ENCODE data around the gene ATXN7.

DNA sequence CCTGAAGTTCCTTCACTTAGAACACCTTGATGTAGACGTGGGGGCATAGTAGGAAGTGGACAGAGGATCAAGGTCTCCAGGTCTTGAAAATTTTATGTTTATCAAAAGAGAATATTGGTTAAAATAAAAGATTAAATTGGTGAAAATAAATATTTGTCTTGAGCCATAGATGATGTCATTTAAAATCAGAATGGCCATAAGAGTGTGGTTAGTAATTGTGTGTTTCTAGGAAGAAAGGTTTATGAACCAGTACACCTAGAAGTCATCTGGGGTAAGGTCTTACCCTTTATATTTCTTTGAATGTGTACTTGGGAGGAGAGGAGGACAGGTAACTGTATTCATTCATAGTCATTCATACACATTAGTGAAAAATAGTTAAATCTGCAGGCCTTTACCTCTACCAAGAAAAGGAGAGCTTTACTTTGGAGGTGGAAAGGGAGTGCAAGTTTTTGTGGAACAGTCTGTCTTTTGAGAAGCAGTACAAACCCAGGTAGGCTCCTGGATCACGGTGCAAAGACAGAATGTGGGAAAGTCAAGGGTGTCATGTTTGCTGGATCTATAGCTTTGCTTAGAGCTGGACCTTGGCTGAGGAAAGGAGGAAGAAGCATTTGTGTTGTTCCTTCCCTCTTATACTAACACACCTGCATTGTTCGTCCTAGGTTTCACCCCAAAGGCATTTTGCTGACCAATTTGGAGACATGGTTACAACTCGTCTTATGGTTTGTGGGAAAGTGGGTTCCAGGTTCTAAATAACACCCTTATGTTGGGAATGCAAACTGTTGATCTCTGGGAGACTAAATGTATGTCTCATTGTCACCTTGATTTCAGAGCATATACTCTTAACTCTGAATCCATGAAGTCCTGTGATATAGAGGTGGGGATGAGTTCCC, 42.3 kb downstream of the ATXN7 start:
- TF ChIP-seq, protein P1, sequence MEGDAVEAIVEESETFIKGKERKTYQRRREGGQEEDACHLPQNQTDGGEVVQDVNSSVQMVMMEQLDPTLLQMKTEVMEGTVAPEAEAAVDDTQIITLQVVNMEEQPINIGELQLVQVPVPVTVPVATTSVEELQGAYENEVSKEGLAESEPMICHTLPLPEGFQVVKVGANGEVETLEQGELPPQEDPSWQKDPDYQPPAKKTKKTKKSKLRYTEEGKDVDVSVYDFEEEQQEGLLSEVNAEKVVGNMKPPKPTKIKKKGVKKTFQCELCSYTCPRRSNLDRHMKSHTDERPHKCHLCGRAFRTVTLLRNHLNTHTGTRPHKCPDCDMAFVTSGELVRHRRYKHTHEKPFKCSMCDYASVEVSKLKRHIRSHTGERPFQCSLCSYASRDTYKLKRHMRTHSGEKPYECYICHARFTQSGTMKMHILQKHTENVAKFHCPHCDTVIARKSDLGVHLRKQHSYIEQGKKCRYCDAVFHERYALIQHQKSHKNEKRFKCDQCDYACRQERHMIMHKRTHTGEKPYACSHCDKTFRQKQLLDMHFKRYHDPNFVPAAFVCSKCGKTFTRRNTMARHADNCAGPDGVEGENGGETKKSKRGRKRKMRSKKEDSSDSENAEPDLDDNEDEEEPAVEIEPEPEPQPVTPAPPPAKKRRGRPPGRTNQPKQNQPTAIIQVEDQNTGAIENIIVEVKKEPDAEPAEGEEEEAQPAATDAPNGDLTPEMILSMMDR (conservative IDR thresholded peaks at IDR 0.05): no peak
- no peak for TF ChIP-seq ZFX (IDR thresholded peaks at IDR 0.05)
